ENCODE measurements around the gene CNNM1.

DNA sequence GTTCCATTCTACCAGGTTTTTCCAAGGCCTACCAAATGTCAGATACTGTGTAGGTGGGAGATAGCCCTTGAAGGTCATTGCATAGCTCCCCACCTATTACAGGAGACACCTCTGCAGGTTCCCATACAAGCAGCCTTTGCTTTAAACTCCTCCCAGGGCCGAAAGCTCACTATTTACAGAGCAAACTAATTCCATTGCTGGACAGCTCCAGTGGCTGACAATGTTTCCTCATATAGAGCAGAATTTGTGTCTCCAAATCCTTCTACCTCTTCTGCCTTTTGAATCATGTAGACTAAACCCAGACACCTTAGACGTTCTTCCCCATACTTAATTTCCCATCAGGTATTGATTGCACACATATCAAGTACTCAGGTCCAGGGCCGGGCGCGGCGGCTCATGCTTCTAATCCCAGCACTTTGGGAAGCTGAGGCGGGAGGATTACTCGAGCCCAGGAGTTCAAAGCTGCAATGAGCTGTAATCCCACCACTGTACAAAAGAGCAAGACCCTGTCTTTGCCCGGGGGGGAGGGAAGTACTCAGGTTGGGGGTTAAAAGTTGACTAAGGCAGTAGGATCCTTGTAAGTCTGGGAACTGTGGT is 2.1 kb downstream of the CNNM1 start:
- TF ChIP-seq, protein P1, sequence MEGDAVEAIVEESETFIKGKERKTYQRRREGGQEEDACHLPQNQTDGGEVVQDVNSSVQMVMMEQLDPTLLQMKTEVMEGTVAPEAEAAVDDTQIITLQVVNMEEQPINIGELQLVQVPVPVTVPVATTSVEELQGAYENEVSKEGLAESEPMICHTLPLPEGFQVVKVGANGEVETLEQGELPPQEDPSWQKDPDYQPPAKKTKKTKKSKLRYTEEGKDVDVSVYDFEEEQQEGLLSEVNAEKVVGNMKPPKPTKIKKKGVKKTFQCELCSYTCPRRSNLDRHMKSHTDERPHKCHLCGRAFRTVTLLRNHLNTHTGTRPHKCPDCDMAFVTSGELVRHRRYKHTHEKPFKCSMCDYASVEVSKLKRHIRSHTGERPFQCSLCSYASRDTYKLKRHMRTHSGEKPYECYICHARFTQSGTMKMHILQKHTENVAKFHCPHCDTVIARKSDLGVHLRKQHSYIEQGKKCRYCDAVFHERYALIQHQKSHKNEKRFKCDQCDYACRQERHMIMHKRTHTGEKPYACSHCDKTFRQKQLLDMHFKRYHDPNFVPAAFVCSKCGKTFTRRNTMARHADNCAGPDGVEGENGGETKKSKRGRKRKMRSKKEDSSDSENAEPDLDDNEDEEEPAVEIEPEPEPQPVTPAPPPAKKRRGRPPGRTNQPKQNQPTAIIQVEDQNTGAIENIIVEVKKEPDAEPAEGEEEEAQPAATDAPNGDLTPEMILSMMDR (IDR thresholded peaks at IDR 0.05): no peak
- TF ChIP-seq POLR2A (IDR thresholded peaks at IDR 0.05): no peak

Data from uterus (tissue), 2 donors.